ENCODE data around the gene ZFP64. TPM values are rescaled to one million over a fixed set of nuclear protein-coding genes. Genes with fewer than 3 reads are reported as not detected.
A peak's percentile ranks its signal among the peaks of the same experiment; 100 is the strongest.

ZFP64 gene
- total RNA-seq, 1 donor from 2014 or later = 12.9 TPM

GRCh38 chr20:52103913-52104545, 87.5 kb downstream of the ZFP64 start:
- ATAC-seq = no peak

DNA sequence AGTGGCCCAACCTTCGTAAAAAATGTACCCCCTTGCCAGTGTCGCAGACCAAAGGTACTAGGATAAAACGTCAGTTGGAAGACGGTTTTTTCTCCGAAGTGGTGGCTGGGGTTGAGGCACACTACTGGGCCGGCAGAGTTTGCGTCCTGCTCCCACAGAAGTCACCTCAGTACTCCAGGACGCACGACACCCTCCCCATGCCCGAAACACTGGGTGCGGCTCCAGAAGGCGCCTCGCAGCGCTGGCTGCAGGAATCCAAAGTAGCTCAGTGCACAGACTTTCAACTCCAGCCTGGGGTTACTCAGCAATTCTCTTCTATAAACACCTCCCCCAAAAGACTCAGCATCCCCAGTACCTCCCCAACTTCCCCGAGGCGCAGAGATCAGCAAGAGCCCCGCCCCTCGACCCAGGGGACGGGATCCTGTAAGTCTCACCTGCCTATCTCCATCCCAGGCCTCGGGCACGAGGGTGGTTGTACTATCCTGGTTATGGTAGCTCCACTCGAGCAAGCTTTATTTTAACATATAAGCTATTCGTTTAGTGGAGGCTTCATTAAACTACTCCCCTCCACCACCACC, 88.2 kb downstream of the ZFP64 start:
- ATAC-seq = peak; percentile 52

GRCh38 chr20:52102559-52102958, 89.0 kb downstream of the ZFP64 start:
- ATAC-seq = no peak

DNA sequence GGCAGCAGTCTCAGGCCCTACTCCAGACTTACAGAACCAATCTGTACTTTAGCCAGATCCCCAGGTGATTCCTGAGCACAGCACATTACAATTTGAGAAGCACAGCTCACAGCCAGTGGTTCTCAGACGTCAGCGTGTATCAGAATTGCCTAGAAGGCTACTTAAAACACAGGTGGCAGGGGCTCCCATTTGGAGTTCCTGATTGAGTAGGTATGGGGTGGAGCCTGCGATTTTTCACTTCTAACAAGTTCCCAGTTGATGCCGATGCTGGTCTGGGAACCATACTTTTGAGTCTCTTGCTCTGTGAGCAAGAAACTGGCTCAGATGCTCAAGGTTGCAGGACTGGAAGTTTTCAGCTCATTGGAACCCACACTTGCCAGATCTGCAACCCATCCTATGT, 89.5 kb downstream of the ZFP64 start:
- ATAC-seq = no peak

All from esophagus mucosa (tissue), 1 donor.